Endothelial cell of umbilical vein (primary cell): ENCODE results near the gene SCTR.

Source experiments
- CTCF ChIP-seq, 2 donors: IDR thresholded peaks; 1 replicate in 1 of 2; 2 replicates in 1 of 2; pipeline ENCODE4 v1.5.1; 2011; ENCODE audit warnings: low read length in 2 of 2, mild to moderate bottlenecking in 2 of 2, moderate library complexity in 2 of 2, control low read depth in 1 of 2, inconsistent platforms in 1 of 2, low read depth in 1 of 2; ENCODE audit not compliant: insufficient read depth in 1 of 2; ENCODE audit errors: extremely low read depth in 1 of 2
- EZH2 ChIP-seq: IDR thresholded peaks from 2 replicates; pipeline ENCODE4 v1.6.1; 2012; ENCODE audit warnings: borderline replicate concordance, low read depth, mild to moderate bottlenecking, moderate library complexity, low read length, inconsistent platforms; ENCODE audit not compliant: severe bottlenecking
- FOS ChIP-seq: IDR thresholded peaks from 2 replicates; pipeline ENCODE4 v1.6.1; 2011; ENCODE audit warnings: mild to moderate bottlenecking, low read length, moderate library complexity, borderline replicate concordance; ENCODE audit not compliant: insufficient read depth
- GATA2 ChIP-seq: IDR thresholded peaks from 2 replicates; pipeline ENCODE4 v1.7.0; 2011; ENCODE audit warnings: low read depth, mild to moderate bottlenecking, moderate library complexity, mixed read lengths, low read length; ENCODE audit not compliant: insufficient read length, insufficient read depth
- JUN ChIP-seq: IDR thresholded peaks from 2 replicates; pipeline ENCODE4 v1.6.1; 2011; ENCODE audit warnings: borderline replicate concordance, low read depth; ENCODE audit not compliant: insufficient read length, insufficient read depth
- MYC ChIP-seq: IDR thresholded peaks from one replicate; pipeline ENCODE4 v1.6.1; 2011; ENCODE audit warnings: mild to moderate bottlenecking, low read depth, low read length
- POLR2A ChIP-seq: IDR thresholded peaks from 2 replicates; pipeline ENCODE4 v1.6.1; 2012; ENCODE audit warnings: low read depth, mild to moderate bottlenecking, control low read depth, low read length
- POLR2AphosphoS5 ChIP-seq: IDR thresholded peaks from 2 replicates; pipeline ENCODE4 v1.6.1; 2012; ENCODE audit warnings: low read depth, mild to moderate bottlenecking, control low read depth, low read length, moderate library complexity; ENCODE audit not compliant: insufficient read depth
- TF ChIP-seq, protein P1 (sequence below): IDR thresholded peaks from 2 replicates; pipeline ENCODE4 v1.6.1; 2011; ENCODE audit not compliant: insufficient read depth, insufficient read length

GRCh38 chr2:119431976-119432850, 92.1 kb downstream of the SCTR start:
- no peak for TF ChIP-seq CTCF (IDR thresholded peaks at IDR 0.05; ENCODE audit: extremely low read depth in 1 of 2, insufficient read depth in 1 of 2, low read depth in 1 of 2, low read length in 2 of 2)
- TF ChIP-seq POLR2AphosphoS5, result peak; percentile 21
- TF ChIP-seq POLR2A, result no peak
- TF ChIP-seq EZH2, result no peak
- TF ChIP-seq JUN, result no peak
- TF ChIP-seq, protein P1, sequence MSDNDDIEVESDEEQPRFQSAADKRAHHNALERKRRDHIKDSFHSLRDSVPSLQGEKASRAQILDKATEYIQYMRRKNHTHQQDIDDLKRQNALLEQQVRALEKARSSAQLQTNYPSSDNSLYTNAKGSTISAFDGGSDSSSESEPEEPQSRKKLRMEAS, result no peak
- TF ChIP-seq MYC, result no peak
- peak; percentile 7 for TF ChIP-seq FOS
- TF ChIP-seq GATA2, result no peak
